ENCODE measurements around the gene CXCL12. TPM values are rescaled to one million over a fixed set of nuclear protein-coding genes. Genes with fewer than 3 reads are reported as not detected.

CXCL12 gene
- total and polyA plus RNA-seq, 2 of the 13 experiments (the other 11 are each of a cell fraction or from before 2014, with no cell fraction given) = not detected

- TF ChIP-seq ZNF276 (CRISPR knock-in tag; IDR thresholded peaks at IDR 0.05; ENCODE audit: low read depth) (no peak), CEBPG (CRISPR knock-in tag; IDR thresholded peaks at IDR 0.05) (no peak), ZSCAN21 (CRISPR knock-in tag; IDR thresholded peaks at IDR 0.05; ENCODE audit: borderline replicate concordance) (no peak), SP5 (CRISPR knock-in tag; IDR thresholded peaks at IDR 0.05; ENCODE audit: borderline replicate concordance, low read depth) (no peak), TFAP4 (IDR thresholded peaks at IDR 0.05; ENCODE audit: borderline replicate concordance, low read depth) (no peak)
Observed at GRCh38 chr10:44353128-44353390, 31.8 kb downstream of the CXCL12 start (continued).

DNA sequence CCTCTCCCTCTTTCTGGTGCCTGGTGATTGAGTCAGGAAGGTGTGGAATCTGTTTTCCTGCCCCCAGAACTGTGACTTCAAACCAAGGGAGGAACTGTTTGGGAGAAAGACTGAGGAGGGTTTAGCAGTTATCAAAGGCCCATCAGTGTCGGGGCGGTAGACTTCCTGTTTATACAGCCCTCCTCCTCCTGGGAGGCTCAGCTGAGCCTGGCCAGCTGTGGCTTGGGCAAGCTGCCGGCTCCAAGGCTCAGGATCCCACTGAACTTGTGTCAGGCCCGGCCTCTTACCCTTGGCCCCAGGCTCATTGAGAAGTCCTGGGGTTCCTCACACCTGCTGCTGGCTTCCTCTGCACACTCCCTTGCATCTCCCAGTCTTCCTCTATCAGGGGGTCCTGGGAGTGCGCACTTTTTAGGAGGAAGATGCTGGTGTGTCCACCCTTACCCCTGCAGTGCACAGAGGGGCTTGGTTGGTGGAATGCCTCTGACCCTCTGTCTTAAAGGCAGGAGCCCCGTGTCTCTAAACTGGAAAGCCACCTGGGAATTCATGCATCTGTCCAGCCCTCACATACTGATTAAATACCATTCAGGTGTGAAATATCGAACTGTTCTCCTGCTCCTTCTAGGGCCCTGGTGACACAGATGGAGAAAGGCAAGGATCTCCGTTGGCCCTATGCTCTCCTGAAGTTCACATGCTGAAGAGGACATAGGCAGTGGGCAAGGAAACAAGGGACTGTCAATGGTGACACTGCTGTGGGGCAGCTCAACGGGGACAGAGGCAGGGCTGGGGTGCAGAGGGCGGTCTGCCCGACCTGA is 32.4 kb downstream of the CXCL12 start:
- intact Hi-C loops (cut with micrococcal nuclease; ENCODE audit: unreplicated experiment) (no loop called here), in situ Hi-C loops (cut with HindIII; ENCODE audit: extremely low pct_ligation_motif_present, low pct_unique_long_range_greater_than_20kb) (no loop called here)
- H3K27ac ChIP-seq (ENCODE audit: extremely low read length, insufficient read depth, low read length) = no peak overlapping the region
- H3K36me3 ChIP-seq (replicated peaks in 1 of 2; ENCODE audit: control insufficient read depth in 1 of 2, insufficient read depth in 2 of 2, low read length in 2 of 2) = no peaks in the 10 kb centered on the region
- no peak overlapping the region for H3K4me3 ChIP-seq (replicated peaks in 1 of 3; ENCODE audit: insufficient read depth in 1 of 3, low read depth in 2 of 3, low read length in 3 of 3)
- no TSS peak for BruUV-seq (replicated peaks)
- TF ChIP-seq ZNF780A (CRISPR knock-in tag; IDR thresholded peaks at IDR 0.05) (no peak), GABPB1 (CRISPR knock-in tag; IDR thresholded peaks at IDR 0.05) (0 out of 2 replicates have a peak, but pooled peaks have one; percentile 30), TFAP4 (IDR thresholded peaks at IDR 0.05; ENCODE audit: borderline replicate concordance, low read depth) (peak; percentile 71; the same call in 1 of the 2 replicates), ZNF670 (CRISPR knock-in tag; IDR thresholded peaks at IDR 0.05; ENCODE audit: borderline replicate concordance) (no peak), ZBTB10 (CRISPR knock-in tag; IDR thresholded peaks at IDR 0.05; ENCODE audit: borderline replicate concordance) (no peak)
- 17% methylated on average over 11 of the region's 11 CpGs for WGBS (ENCODE audit: low lambda C conversion rate)
- peak; percentile 59 for ATAC-seq
- no peak overlapping the region for H3K9ac ChIP-seq (ENCODE audit: insufficient read depth, low read depth, low read length)
- ChIA-PET POLR2A (no interaction called here), CTCF (ENCODE audit: low intra/inter-chr PET ratio, low total read pairs) (no interaction called here)
- H3K79me2 ChIP-seq (ENCODE audit: insufficient read depth, low read length) = no peaks in the 10 kb centered on the region
- no peak for FAIRE-seq
- no peaks in the 10 kb centered on the region for H4K20me1 ChIP-seq (ENCODE audit: insufficient read depth, low read length)
- H2AFZ ChIP-seq (ENCODE audit: low read length) = no peak overlapping the region
- no peaks in the 10 kb centered on the region for H3K9me3 ChIP-seq (ENCODE audit: low read length)
- peaks cover 20% of the 10 kb centered on the region for H3K4me1 ChIP-seq (ENCODE audit: insufficient read depth, low read length)
- H3K27me3 ChIP-seq (ENCODE audit: control insufficient read depth in 1 of 2, insufficient read depth in 2 of 2, low read length in 2 of 2) = peaks cover 1 to 29% of the 10 kb centered on the region in 2 experiments; a peak in 3 of 5 replicates
- 0 out of 2 replicates have a peak overlapping the region, but pooled peaks have one; percentile 33 for H3K4me2 ChIP-seq (ENCODE audit: low read depth, low read length)
- no peak for DNase-seq (ENCODE audit: low spot score)

Measured in HepG2 (cell line).